GM19351 (cell line): ENCODE data around the gene PHF21A.

Source experiments
- ATAC-seq: cut with Tn5 transposase; IDR thresholded peaks from one replicate; pipeline ENCODE4 v1.9.1; 2021; ENCODE audit warnings: mild to moderate bottlenecking, moderate library complexity; ENCODE audit not compliant: unreplicated experiment

The PHF21A gene

DNA sequence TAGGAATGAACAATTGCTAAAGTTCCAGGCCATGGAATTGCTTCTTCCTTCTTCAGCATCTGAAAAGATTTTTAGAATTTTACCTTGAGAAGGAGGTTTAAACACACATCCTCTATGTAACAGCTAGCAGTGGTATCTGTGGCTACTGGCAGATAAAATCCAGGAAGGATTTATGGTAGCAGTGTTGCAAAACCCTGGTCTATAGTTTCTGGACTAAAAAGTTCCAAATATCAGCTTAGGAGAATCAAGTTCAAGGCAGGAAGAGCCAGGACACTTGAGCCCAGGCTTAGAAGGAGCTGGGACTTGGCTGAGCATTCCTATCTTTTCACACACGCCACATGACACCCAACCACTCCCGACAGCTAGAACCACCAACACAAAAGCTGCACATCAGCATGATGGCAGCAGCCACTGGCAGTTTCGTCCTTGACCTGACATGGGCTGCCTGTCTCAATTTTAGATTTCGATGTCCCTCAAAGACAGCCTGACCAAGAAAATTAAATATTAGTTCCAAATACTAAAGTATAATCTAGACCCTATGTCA is 184.7 kb downstream of the PHF21A start:
- no peak for ATAC-seq

DNA sequence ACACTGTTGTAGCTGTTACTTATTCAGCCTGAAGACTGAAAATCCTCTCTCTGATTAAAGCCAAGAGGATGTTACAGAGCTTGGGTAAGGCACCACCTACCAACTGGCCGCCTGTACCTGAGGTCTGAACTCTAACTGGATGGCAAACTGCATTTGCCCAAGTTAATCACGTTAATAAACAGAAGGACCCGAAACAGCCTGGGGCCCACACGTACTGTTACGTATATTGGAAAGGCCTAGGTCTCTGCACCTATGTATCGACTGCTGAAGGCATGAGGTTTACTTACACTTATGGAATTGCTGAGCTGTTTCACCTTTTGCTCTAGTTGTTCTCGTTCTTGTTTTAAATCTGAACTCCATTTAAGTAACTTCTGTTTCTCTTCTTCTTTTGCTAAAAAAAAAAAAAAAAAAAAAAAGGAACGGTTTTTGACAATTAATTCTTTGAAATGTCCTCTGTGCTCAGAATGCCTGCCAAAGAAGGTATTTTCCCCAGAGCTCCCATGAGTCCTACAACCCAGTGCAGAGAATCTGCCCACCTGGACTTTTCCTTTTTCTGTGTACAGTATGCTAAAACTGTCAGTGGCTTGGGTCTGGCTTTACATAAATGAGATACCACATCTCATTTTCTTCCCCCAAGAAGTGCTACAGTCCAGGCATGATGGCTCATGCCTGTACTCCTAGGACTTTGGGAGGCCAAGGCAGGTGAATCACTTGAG is 185.7 kb downstream of the PHF21A start:
- ATAC-seq = no peak

- ATAC-seq = no peak
Observed at GRCh38 chr11:45934580-45935318, 186.5 kb downstream of the PHF21A start.

DNA sequence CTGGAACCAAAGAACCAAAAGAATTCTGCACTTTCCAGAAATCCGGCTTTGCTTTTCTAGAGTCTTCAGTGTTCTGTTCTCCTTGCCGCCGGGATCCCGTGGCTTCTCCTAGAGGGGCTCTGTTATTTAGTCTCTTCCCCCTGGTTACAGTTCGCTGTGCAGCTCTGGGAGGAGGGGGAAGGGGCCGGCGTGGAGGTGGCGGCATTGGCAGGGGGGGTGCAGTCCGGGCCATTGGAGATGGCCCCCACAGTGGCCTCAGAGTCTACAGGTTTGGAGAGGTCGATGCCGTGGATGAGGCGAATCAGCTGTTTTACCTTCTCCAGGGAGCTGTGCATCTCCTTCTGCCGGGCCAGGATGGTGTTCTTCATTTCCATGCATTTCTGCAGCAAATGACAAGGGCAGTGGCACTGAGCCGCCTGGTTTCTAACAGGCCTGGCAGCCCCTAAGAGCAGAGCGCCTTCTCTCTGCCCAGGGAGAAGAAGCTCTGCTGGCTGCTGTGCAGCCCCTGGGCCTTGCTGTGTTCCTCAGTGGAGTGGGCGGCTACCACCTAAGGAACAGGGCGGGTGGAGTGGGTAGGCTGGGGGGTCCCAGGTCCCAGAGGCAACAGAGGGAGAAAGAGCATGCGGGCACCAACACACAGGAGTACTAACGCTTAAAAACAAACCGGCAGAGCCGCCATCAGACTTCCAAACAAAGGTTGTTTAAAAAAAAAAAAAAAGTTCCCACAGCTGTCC is 187.2 kb downstream of the PHF21A start:
- no peak for ATAC-seq

GRCh38 chr11:45933131-45933831 is 188.0 kb downstream of the PHF21A start:
- ATAC-seq = no peak

GRCh38 chr11:45932217-45932616 is 189.0 kb downstream of the PHF21A start:
- no peak for ATAC-seq

DNA sequence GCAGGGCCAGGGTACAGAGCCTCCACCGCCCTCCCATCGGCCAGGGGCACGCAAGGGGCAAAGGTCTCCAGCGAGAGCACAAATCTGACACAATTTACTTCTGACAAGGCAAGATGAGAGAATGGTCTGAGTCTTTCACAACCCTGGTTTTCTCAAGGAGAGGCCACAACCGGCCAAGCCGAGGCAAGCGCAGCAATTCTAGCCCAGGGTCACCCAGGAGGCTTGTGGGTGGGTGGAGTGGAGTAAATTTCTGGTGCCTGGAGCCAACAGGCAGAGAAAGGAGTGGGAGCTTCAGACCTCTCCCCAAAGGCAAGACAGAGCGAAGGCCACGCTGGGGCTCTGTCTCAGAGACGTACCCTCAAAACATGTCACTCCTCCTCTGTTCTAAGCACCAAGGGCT is 189.5 kb downstream of the PHF21A start:
- ATAC-seq = no peak

DNA sequence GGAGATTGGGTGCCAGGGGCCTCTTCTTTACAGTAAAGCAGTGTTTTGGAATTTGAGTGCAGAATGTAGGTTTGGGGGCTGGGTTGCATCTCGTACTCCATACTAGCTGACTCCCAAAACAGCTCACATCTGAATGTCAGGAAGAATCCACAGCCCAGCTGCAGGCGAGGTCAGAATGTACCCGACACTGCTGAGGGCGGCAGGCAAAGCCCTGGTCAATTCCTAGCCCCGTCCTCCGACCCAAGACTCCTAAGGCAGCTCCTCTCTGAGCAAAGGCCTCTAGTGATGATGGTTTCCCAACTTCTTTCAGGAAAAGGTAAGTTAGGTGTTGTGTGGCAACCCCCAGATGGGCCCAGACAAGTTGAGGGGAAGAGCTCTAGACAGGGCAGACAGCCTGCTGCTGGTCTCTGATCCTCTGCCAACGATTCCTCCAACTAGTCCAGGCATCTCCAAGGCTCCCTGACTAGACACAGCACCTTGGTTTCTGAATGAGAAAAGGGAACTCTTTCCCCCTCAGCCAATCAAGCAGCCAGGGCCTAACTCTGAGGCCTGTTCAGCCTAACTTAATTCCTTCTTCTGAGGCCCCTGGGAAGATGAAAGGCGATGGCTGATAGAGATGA is 190.2 kb downstream of the PHF21A start:
- no peak for ATAC-seq

GRCh38 chr11:45930031-45930794 is 191.0 kb downstream of the PHF21A start:
- peak; percentile 97 for ATAC-seq

- peak; percentile 8 for ATAC-seq
Observed at GRCh38 chr11:45929486-45930030, 191.7 kb downstream of the PHF21A start.

- ATAC-seq = no peak
Observed at GRCh38 chr11:45928535-45929215, 192.6 kb downstream of the PHF21A start.

DNA sequence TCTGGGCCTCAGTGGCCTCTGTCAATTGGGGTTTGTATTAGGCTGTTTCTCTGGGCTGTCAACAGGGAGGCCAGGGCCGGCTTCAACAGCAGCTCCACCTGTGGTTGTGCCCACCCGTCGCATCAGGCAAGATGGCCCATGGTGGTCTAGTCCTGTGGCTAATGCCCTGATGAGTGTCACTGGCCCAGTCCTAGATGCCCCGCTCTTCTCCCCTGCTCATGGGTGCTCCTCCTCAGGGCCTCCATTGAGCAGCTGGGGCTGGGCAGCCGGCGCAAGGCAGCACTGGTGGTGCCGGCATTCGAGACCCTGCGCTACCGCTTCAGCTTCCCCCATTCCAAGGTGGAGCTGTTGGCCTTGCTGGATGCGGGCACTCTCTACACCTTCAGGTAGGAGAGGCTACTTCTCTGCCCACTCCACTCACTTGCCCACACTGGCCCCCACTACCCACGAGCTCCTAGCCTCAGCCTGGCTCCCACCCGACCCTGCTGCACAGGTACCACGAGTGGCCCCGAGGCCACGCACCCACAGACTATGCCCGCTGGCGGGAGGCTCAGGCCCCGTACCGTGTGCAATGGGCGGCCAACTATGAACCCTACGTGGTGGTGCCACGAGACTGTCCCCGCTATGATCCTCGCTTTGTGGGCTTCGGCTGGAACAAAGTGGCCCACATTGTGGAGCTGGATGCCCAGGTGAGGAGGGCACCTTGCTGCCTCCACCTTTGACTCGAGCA is 193.4 kb downstream of the PHF21A start:
- ATAC-seq = no peak

- no peak for ATAC-seq
Observed at GRCh38 chr11:45927332-45927683, 193.9 kb downstream of the PHF21A start.

DNA sequence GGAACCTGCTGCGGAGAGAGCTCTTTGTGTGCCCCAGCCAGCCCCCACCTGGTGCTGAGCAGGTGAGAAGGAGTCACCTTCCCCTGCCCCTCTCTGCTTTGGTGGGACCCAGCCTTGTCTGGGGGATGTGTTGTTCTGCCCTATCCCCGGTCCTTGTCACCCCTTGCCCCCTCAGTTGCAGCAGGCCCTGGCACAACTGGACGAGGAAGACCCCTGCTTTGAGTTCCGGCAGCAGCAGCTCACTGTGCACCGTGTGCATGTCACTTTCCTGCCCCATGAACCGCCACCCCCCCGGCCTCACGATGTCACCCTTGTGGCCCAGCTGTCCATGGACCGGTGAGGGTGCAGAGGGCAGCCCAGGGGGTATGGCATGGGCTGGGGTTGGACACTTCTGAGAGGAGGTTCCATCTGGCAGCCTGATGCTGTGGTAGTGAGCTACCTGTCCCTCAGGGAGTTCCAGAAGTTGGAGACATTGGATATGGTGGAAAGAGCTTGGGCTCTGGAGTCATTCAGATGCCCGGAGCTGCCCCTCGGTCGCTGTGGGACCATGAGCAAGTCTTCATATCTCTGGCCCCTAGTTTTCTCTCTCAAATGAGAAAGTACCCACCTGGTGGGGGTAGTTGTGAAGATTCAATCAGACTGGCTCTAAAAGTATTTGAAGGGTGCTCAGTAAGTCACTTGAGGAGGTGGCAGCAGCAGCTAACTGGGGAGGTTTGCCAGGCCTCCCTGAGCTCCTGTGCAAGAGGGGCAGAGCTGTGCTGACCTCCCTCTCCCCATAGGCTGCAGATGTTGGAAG is 194.5 kb downstream of the PHF21A start:
- ATAC-seq = no peak

GRCh38 chr11:45926001-45926401 is 195.3 kb downstream of the PHF21A start:
- ATAC-seq = no peak

DNA sequence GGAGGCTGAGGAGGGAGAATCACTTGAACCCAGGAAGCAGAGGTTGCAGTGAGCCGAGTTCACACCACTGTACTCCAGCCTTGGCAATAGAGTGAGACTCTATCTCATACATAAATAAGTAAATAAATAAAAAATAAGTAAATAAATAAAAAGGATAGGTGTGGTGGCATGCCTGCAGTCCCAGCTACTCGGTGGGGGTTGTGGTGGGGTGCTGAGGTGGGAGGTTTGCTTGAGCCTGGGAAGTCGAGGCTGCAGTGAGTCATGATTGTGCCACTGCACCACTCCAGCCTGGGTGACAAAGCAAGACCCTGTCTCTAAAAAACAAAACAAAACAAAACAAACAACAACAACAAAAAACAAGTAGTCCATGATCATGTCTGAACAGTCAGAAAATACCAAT is 195.7 kb downstream of the PHF21A start:
- ATAC-seq = no peak

DNA sequence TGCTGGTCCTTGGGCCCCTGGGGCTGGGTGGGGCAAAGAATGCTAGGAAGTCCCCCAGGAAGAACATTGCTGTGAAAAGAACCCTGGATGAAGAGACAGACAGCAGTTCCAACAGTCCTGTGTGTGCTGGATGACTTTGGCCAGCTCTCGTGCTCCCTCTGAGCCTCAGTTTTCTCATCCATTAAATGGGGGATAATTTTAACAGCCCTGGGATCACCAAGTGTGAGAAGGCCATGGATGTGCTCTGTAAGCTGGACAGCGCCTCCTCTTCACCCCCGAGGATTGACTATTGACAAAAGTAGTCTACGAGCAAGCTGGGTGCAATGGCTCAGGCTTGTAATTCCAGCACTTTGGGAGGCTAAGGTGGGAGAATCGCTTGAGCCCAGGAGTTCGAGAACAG is 196.3 kb downstream of the PHF21A start:
- no peak for ATAC-seq
